ENCODE measurements around the gene KATNAL2. TPM values are rescaled to one million over a fixed set of nuclear protein-coding genes. Genes with fewer than 3 reads are reported as not detected.

The KATNAL2 gene
- polyA plus RNA-seq, 2 of the 4 experiments (the other 2 are of a cell fraction) = 4.0 to 5.4 TPM

DNA sequence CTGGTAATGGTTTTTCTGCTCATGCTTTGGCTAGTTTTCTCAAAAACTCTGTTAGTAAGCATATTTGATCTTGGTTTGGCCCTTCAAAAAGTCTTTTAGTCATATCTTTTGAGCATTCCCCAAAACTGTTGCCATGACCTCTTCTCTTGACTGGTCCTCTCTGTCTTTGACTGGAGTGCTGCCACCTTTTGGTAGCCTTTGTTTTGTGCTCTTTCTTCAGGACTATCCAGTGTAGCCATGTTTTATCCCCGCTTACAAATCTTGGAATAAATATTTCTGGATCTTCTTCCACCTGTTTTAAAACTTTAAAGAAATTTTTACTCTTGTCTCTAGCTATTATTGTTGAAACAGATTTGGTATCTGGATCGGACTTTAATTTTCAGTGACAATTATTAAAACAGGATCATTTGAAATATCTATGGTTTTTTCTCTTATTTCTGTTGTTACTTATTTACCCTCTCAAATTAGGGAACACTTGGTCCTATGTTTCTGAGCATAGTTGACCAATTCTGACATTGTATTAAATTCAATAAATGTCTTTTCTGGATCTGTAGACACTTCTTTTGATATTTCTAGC, 119.0 kb downstream of the KATNAL2 start (continued):
- TF ChIP-seq, protein P1, sequence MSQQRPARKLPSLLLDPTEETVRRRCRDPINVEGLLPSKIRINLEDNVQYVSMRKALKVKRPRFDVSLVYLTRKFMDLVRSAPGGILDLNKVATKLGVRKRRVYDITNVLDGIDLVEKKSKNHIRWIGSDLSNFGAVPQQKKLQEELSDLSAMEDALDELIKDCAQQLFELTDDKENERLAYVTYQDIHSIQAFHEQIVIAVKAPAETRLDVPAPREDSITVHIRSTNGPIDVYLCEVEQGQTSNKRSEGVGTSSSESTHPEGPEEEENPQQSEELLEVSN (IDR thresholded peaks at IDR 0.05; ENCODE audit: borderline replicate concordance, low read depth) = no peak
- no peak for TF ChIP-seq TFCP2L1 (CRISPR knock-in tag; IDR thresholded peaks at IDR 0.05)

DNA sequence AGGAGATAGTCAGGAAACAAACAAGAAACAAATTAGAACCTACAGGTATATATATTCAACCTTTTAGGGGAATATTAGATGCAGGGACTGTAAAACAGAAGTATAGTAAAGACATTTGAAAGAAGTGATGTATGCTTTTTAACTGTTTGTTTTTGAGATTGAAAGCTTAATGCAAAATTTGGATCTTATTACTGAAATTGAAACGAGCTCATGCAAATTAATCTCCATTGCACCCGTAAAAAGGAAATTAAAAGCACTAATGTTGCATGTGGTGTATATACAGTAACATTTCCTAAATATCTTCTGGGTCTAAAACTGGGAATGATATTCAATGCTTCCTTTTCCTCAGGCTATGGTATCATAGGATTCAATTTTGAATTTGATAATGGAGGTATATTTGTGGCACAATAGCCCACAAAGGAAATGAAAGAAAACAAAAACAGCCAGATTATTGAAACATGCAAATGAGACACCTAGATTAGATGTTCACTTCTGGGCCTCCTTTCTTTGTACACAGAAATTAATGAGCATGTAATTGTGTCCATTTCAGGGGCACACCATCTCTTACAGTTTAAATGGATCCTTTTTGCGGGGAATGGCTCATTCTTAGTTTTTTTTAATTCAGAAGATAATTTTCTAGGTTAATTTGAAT, 119.7 kb downstream of the KATNAL2 start:
- no peaks in the 10 kb centered on the region for H3K9me3 ChIP-seq
- 25% methylated on average over 3 of the region's 3 CpGs for WGBS (ENCODE audit: missing lambda C conversion rate)
- no peak overlapping the region for H3K27ac ChIP-seq
- DNase-seq (ENCODE audit: low read depth in 1 of 2, low spot score in 1 of 2) (no peak), ATAC-seq (no peak), FAIRE-seq (no peak)
- no peak overlapping the region for H3K4me2 ChIP-seq
- H3K4me3 ChIP-seq = no peak overlapping the region
- no peak for TF ChIP-seq CHD2 (IDR thresholded peaks at IDR 0.05; ENCODE audit: low read length, partially characterized antibody)
- TF ChIP-seq SMC3 (IDR thresholded peaks at IDR 0.05) = no peak
- TF ChIP-seq, protein P2, sequence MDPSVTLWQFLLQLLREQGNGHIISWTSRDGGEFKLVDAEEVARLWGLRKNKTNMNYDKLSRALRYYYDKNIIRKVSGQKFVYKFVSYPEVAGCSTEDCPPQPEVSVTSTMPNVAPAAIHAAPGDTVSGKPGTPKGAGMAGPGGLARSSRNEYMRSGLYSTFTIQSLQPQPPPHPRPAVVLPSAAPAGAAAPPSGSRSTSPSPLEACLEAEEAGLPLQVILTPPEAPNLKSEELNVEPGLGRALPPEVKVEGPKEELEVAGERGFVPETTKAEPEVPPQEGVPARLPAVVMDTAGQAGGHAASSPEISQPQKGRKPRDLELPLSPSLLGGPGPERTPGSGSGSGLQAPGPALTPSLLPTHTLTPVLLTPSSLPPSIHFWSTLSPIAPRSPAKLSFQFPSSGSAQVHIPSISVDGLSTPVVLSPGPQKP (IDR thresholded peaks at IDR 0.05; ENCODE audit: low read depth, low read length) = no peak
- TF ChIP-seq JUNB (IDR thresholded peaks at IDR 0.05) = no peak
- no peak for TF ChIP-seq FOXS1 (CRISPR knock-in tag; IDR thresholded peaks at IDR 0.05)
- TF ChIP-seq RCOR1 (IDR thresholded peaks at IDR 0.05; ENCODE audit: low read depth, low read length) = no peak
- TF ChIP-seq NPAS2 (CRISPR knock-in tag; IDR thresholded peaks at IDR 0.05; ENCODE audit: borderline replicate concordance) = no peak
- TF ChIP-seq, protein P3, sequence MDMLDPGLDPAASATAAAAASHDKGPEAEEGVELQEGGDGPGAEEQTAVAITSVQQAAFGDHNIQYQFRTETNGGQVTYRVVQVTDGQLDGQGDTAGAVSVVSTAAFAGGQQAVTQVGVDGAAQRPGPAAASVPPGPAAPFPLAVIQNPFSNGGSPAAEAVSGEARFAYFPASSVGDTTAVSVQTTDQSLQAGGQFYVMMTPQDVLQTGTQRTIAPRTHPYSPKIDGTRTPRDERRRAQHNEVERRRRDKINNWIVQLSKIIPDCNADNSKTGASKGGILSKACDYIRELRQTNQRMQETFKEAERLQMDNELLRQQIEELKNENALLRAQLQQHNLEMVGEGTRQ (IDR thresholded peaks at IDR 0.05) = no peak
- TF ChIP-seq CBX2 (IDR thresholded peaks at IDR 0.05; ENCODE audit: borderline replicate concordance, low read depth) = no peak
- no peak for TF ChIP-seq KDM1A (IDR thresholded peaks at IDR 0.05; ENCODE audit: low read depth)
- no peak for TF ChIP-seq CEBPB (IDR thresholded peaks at IDR 0.05)
- TF ChIP-seq HOXA7 (CRISPR knock-in tag; IDR thresholded peaks at IDR 0.05) = no peak
- TF ChIP-seq ZC3H11A (IDR thresholded peaks at IDR 0.05) = no peak
- no peaks in the 10 kb centered on the region for H3K4me1 ChIP-seq
- POLR2A ChIA-PET = no interaction called here
- CTCF ChIA-PET = interaction anchor here (0.6 to 0.8 kb wide), 2 partner anchors 22 to 488 kb away, joined by 3 read pairs; no protein-coding TSS in a partner anchor

DNA sequence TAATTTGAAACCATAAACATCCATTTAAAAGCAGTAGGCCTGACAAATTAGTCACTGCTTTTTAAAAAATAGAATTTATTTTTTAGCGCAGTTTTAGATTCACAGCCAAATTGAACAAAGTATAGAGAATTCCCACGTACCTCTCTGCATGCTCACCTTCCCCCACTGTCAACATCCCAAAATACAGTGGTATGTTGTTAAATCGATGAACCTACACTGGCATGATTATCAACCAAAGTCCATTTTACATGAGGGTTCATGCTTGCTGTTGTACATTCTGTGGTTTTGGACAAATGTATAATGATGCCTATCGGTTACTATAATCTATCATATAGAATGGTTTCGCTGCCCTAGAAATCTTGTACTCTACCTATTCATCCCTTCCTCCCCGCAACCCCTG, 123.6 kb downstream of the KATNAL2 start:
- no peak overlapping the region for H3K4me2 ChIP-seq
- FAIRE-seq = no peak
- no peak for ATAC-seq
- no peak overlapping the region for H3K4me3 ChIP-seq
- no peaks in the 10 kb centered on the region for H3K9me3 ChIP-seq
- TF ChIP-seq, protein P4, sequence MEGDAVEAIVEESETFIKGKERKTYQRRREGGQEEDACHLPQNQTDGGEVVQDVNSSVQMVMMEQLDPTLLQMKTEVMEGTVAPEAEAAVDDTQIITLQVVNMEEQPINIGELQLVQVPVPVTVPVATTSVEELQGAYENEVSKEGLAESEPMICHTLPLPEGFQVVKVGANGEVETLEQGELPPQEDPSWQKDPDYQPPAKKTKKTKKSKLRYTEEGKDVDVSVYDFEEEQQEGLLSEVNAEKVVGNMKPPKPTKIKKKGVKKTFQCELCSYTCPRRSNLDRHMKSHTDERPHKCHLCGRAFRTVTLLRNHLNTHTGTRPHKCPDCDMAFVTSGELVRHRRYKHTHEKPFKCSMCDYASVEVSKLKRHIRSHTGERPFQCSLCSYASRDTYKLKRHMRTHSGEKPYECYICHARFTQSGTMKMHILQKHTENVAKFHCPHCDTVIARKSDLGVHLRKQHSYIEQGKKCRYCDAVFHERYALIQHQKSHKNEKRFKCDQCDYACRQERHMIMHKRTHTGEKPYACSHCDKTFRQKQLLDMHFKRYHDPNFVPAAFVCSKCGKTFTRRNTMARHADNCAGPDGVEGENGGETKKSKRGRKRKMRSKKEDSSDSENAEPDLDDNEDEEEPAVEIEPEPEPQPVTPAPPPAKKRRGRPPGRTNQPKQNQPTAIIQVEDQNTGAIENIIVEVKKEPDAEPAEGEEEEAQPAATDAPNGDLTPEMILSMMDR (IDR thresholded peaks at IDR 0.05) = no peak
- TF ChIP-seq NFE2L2 (conservative IDR thresholded peaks at IDR 0.05; ENCODE audit: low read length) (no peak), FOSB (CRISPR knock-in tag; IDR thresholded peaks at IDR 0.05) (no peak), SREBF2 (IDR thresholded peaks at IDR 0.05) (no peak), CHD2 (IDR thresholded peaks at IDR 0.05; ENCODE audit: low read length, partially characterized antibody) (no peak), HOXB5 (CRISPR knock-in tag; IDR thresholded peaks at IDR 0.05) (no peak), EHMT2 (IDR thresholded peaks at IDR 0.05; ENCODE audit: low read depth) (no peak), TFCP2L1 (CRISPR knock-in tag; IDR thresholded peaks at IDR 0.05) (no peak), TP53 (CRISPR knock-in tag; IDR thresholded peaks at IDR 0.05) (no peak), MAFK (IDR thresholded peaks at IDR 0.05; ENCODE audit: partially characterized antibody) (no peak)
- TF ChIP-seq, protein P5, sequence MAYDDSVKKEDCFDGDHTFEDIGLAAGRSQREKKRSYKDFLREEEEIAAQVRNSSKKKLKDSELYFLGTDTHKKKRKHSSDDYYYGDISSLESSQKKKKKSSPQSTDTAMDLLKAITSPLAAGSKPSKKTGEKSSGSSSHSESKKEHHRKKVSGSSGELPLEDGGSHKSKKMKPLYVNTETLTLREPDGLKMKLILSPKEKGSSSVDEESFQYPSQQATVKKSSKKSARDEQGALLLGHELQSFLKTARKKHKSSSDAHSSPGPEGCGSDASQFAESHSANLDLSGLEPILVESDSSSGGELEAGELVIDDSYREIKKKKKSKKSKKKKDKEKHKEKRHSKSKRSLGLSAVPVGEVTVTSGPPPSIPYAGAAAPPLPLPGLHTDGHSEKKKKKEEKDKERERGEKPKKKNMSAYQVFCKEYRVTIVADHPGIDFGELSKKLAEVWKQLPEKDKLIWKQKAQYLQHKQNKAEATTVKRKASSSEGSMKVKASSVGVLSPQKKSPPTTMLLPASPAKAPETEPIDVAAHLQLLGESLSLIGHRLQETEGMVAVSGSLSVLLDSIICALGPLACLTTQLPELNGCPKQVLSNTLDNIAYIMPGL (CRISPR knock-in tag; IDR thresholded peaks at IDR 0.05; ENCODE audit: borderline replicate concordance) = no peak
- TF ChIP-seq, protein P6, sequence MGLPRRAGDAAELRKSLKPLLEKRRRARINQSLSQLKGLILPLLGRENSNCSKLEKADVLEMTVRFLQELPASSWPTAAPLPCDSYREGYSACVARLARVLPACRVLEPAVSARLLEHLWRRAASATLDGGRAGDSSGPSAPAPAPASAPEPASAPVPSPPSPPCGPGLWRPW (IDR thresholded peaks at IDR 0.05) = no peak
- WGBS (ENCODE audit: missing lambda C conversion rate) = 71% methylated on average over 6 of the region's 6 CpGs
- H3K27ac ChIP-seq = no peak overlapping the region
- ChIA-PET CTCF (no interaction called here), POLR2A (no interaction called here)
- H3K4me1 ChIP-seq = no peaks in the 10 kb centered on the region
- DNase-seq (ENCODE audit: low read depth in 1 of 2, low spot score in 1 of 2) = no peak

All from A549 (cell line).